SK-N-MC (cell line): Measurements from ENCODE around the gene PCYT2.
"Not testable (repeated sequence)": the region's sequence is repeated elsewhere in the genome, so short reads cannot be mapped to it uniquely, and the experiment has no call there.

Experiments
- DNase-seq: peaks from one replicate; pipeline ENCODE4 v3.0.0-alpha.2; 2011; ENCODE audit warnings: low read depth, low spot score
- H3K27ac ChIP-seq: fragments of 200-600 bp; sonication (generic); 2 replicates; pipeline ENCODE4 v1.5.1; 2016; ENCODE audit warnings: mixed run types
- H3K36me3 ChIP-seq: fragments of 200-600 bp; sonication (generic); 2 replicates; pipeline ENCODE4 v1.6.1; 2017; ENCODE audit warnings: antibody characterized with exemption, low read length, mixed read lengths; ENCODE audit not compliant: insufficient read depth
- H3K4me3 ChIP-seq: fragments of 200-600 bp; sonication (generic); 2 replicates; pipeline ENCODE4 v1.5.1; 2016
- H3K9ac ChIP-seq: fragments of 200-600 bp; sonication (generic); 2 replicates; pipeline ENCODE4 v1.8.0; 2017; ENCODE audit warnings: mixed run types, mixed read lengths; ENCODE audit not compliant: insufficient read length
- H3K9me3 ChIP-seq: fragments of 200-600 bp; sonication (generic); 2 replicates; pipeline ENCODE4 v1.6.1; 2017; ENCODE audit warnings: low read depth, mild to moderate bottlenecking, antibody characterized with exemption, low read length, moderate library complexity, mixed read lengths
- EZH2 ChIP-seq: fragments of 200-600 bp; sonication (generic); IDR thresholded peaks from one replicate; pipeline ENCODE4 v1.6.1; 2017; ENCODE audit warnings: antibody characterized with exemption
- FOXP2 ChIP-seq: optimal IDR thresholded peaks from 2 replicates; pipeline ENCODE3; 2011; ENCODE audit warnings: mild to moderate bottlenecking, moderate library complexity; ENCODE audit not compliant: insufficient read depth; ENCODE audit errors: extremely low read length, control extremely low read depth
- POLR2AphosphoS5 ChIP-seq: IDR thresholded peaks from 2 replicates; pipeline ENCODE4 v1.6.1; 2012; ENCODE audit warnings: mild to moderate bottlenecking, low read depth, low read length, borderline replicate concordance

Gene PCYT2

DNA sequence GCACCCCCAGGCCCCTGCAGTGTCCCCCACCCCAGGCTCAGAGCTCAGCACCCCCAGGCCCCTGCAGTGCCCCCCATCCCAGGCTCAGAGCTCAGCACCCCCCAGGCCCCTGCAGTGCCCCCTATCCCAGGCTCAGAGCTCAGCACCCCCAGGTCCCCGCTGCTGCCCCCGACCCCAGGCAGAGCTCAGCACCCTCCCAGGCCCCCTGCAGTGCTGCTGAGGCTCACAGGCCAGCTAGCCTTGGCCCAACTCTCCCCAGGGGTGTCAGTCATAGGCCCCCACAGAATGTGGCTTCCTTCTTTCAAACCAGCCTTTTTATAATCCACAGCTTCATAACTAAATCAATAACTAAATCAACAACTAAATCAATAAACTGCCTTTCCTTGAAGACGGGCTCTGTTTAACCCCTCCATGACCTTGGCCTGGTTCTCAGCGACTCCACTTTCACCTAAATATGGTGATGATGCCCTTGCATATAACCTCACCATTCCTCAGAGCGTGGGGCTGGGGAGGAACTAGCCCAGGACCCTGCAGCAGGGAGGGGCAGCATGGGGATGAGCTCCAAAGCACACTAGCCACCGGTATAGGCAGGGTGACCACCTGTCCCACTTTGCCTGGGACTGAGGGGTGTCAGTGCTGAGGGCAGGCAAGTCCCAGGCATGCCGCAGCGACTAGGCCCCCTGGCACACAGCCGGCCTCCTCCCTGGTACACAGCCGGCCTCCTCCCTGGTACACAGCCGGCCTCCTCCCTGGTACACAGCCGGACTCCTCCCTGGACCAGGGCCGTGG is 44.8 kb upstream of the PCYT2 start:
- no peak for TF ChIP-seq FOXP2
- TF ChIP-seq POLR2AphosphoS5, result no peak
- TF ChIP-seq EZH2, result no peak
- no peak overlapping the region for H3K4me3 ChIP-seq
- H3K36me3 ChIP-seq, result no peaks in the 10 kb centered on the region
- DNase-seq, result no peak
- H3K9me3 ChIP-seq, result no peaks in the 10 kb centered on the region
- H3K9ac ChIP-seq, result no peak overlapping the region
- H3K27ac ChIP-seq, result no peak overlapping the region

- no peak for TF ChIP-seq EZH2
- TF ChIP-seq FOXP2, result no peak
- TF ChIP-seq POLR2AphosphoS5, result no peak
- H3K36me3 ChIP-seq, result no peaks in the 10 kb centered on the region
- no peak overlapping the region for H3K4me3 ChIP-seq
- H3K9me3 ChIP-seq, result no peaks in the 10 kb centered on the region
- DNase-seq, result no peak
- no peak overlapping the region for H3K9ac ChIP-seq
- no peak overlapping the region for H3K27ac ChIP-seq
These were observed 44.0 kb upstream of the PCYT2 start for GRCh38 chr17:81955058-81955681.

DNA sequence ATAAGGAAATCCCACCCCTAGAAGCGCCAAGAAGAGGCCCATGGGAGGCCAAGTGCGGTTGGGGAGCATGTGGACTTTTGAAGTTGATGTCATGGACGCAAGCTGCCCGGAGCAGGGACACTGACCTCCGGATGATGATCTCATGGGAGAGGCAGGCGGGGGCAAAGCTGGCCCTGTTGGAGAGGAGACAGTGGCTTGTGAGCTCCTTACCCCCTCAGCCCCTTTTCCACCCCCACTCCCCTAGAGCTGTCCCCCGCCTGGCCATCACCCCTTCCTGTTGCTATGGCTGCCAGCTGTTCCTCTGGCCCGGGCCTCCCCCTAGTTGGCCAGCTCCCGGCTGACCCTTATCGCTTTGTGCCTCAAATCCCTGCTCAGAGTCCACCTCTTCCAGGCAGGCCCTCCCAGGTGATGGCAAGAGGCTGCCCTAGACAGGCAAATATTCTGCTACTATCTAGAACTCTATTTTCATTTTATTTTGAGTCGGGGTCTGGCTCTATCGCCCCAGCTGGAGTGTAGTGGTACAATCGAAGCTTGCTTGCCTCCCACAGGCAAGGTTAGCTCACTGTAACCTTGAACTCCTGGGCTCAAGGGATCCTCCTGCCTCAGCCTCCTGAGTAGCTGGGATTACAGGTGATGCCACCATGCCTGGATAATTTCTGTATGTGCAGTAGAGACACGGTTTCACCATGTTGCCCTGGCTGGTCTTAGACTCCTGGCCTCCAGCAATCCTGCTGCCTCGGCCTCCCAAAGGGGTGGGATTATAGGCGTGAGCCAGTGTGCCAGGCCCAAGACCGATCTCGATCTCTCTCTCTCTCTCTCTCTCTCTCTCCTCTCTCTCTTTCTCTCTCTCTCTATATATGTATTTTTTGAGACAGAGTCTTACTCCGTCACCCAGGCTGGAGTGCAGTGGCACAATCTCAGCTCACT is 43.2 kb upstream of the PCYT2 start:
- Histone ChIP-seq H3K9me3 (no peaks in the 10 kb centered on the region), H3K4me3 (no peak overlapping the region), H3K36me3 (no peaks in the 10 kb centered on the region), H3K9ac (no peak overlapping the region), H3K27ac (no peak overlapping the region)
- no peak for TF ChIP-seq FOXP2
- no peak for TF ChIP-seq POLR2AphosphoS5
- no peak for TF ChIP-seq EZH2
- DNase-seq, result no peak

DNA sequence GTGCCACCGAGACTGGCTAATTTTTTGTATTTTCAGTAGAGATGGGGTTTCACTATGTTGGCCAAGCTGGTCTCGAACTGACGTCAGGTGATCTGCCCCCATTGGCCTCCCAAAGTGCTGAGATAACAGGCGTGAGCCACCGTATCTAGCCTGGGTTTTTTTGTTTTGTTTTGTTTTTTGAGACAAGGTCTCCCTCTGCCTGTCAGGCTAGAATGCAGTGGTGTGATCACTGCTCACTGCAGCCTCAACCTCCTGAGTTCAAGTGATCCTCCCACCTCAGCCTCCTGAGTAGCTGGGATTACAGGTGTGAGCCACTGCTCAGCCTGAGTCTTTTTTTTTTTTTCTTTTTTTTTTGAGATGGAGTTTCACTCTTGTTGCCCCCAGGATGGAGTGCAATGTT is 42.2 kb upstream of the PCYT2 start:
- H3K9ac ChIP-seq, result not testable (repeated sequence)

GRCh38 chr17:81952792-81953228 is 41.6 kb upstream of the PCYT2 start:
- H3K27ac ChIP-seq, result no peak overlapping the region
- no peaks in the 10 kb centered on the region for H3K36me3 ChIP-seq
- TF ChIP-seq EZH2, result no peak
- TF ChIP-seq FOXP2, result no peak
- TF ChIP-seq POLR2AphosphoS5, result no peak
- H3K9me3 ChIP-seq, result no peaks in the 10 kb centered on the region
- DNase-seq, result no peak
- no peak overlapping the region for H3K9ac ChIP-seq
- no peak overlapping the region for H3K4me3 ChIP-seq

More for the DNA sequence above, 42.2 kb upstream of the PCYT2 start:
- DNase-seq, H3K36me3 ChIP-seq, H3K9me3 ChIP-seq, H3K27ac ChIP-seq, H3K4me3 ChIP-seq: not testable (repeated sequence)

DNA sequence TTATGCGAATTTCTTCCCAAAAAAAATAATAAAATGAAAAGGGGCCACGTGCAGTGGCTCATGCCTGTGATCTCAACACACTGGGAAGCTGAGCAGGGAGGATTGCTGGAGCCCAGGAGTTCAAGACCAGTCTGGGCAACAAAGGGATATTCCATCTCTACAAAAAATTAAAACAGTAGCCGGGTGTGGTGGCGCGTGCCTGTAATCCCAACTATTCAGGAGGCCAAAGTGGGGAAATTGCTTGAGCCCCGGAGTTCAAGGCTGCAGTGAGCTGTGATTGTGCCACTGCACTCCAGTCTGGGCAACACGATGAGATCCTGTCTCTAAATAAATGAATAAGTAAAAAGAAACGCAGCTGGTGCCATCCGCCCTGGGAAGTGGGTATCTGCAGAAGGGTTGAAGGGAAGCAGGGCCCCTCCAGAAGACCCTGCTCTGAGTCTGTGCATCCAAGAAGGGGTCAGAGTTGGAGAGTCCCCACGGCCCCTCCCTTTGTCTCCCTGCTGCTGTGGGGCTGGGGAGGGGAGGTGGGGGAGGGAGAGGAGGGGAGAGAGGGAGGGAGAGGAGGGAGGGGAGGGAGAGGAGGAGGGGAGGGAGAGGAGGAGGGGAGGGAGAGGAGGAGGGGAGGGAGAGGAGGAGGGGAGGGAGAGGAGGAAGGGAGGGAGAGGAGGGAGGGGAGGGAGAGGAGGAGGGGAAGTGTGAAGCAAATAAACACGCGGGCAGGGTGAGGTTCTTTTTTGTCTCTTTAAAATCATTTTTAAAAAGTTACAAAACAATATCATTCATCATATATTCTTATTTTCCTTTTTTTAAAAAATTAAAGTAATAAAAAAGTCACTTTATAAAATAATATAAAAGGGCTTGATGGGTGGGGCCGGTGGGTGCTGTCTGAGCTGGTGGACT is 40.8 kb upstream of the PCYT2 start:
- H3K9ac ChIP-seq, result no peak overlapping the region
- H3K9me3 ChIP-seq, result no peaks in the 10 kb centered on the region
- no peak overlapping the region for H3K4me3 ChIP-seq
- TF ChIP-seq FOXP2 (no peak), EZH2 (no peak), POLR2AphosphoS5 (no peak)
- H3K36me3 ChIP-seq, result no peaks in the 10 kb centered on the region
- no peak for DNase-seq
- H3K27ac ChIP-seq, result no peak overlapping the region

- no peak overlapping the region for H3K27ac ChIP-seq
These were observed 39.3 kb upstream of the PCYT2 start for GRCh38 chr17:81950501-81950900.

More at GRCh38 chr17:81950501-81950900, 39.3 kb upstream of the PCYT2 start:
- H3K4me3 ChIP-seq, result no peak overlapping the region
- DNase-seq, result no peak
- no peak for TF ChIP-seq EZH2
- TF ChIP-seq FOXP2, result no peak
- no peak for TF ChIP-seq POLR2AphosphoS5
- H3K36me3 ChIP-seq, result no peaks in the 10 kb centered on the region
- H3K9ac ChIP-seq, result no peak overlapping the region
- H3K9me3 ChIP-seq, result no peaks in the 10 kb centered on the region
